RPMI8226 (cell line): ENCODE data around the gene EMILIN1.

ENCODE experiments used
- DNase-seq: peaks from one replicate; pipeline ENCODE4 v3.0.0-alpha.2; 2015

Gene EMILIN1

DNA sequence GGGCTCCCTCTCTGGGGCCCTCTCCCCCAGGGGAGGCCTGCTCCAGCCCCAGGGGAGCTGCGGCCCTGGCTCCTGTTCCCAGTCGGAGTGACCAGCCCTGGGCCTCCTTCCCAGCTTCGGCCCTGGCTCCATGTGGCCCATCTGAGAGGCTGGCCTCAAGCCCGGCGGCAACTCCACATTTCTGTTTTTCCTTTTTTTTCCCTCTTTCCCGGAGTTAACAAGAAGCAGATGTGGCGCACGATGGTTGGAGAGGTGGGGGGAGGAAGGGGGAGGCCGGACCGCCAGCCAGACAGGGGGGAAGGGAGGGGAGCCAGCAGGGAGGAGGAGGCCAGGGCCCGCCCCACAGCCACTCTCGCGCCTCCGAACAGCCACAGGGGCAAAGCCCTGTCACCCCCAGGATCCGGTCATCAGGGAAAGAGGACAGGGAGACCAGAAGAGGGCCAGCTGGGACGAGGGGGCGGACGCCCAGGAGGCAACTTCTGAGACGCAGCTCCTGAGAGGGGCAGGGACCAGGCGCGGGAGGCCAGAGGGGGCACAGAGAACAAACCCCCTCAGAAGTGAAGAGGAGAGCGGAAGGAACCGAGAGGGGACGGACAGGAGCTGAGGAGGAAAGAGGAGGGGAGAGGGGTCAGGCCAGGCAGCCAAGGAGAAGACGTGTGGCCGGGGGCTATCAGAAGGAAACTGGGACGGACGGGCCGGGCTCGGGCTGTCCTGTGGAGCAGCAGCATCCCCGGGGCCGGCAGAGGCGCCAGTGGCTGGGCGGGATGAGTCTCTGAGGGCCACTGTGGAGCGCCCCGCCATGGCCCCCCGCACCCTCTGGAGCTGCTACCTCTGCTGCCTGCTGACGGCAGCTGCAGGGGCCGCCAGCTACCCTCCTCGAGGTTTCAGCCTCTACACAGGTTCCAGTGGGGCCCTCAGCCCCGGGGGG, at the start of gene EMILIN1:
EMILIN1 (plus strand) TSS at position 349 of the 928 bp plus-strand sequence; CDS start at position 800, 451 bp downstream.
- DNase-seq, result no peak

GRCh38 chr2:27029051-27029450, 49.4 kb upstream of the EMILIN1 start:
- no peak for DNase-seq

DNA sequence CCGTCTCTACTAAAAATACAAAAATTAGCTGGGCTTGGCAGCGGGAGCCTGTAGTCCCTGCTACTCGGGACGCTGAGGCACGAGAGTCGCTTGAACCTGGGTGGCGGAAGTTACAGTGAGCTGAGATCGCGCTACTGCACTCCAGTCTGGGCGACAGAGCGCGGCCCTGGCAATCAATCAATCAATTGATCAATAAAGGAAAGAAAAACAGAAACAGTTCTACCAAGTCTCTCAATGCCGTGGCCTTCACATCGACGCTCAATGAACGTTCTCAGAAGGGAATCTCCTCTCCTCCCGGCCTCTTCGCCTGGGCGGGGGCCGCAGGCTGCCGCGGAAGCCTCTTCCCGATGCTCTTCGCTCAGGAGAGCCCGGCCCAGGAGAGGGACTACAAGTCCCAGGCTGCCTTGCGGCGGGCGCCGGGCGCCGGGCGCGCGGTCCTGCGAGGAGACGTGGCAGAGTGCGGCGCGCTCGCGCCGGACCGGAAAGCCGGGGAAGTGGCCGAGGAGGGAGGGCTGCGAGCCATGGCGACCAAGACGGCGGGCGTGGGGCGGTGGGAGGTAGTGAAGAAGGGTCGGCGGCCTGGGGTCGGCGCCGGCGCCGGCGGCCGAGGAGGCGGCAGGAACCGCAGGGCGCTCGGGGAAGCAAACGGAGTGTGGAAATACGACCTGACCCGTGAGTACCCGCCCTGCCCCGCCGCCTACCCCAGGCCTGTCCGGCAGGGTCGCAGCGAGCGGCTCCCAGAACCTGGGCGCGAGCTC, 45.7 kb upstream of the EMILIN1 start, which contains the start of gene TMEM214:
TMEM214 (plus strand) TSS at position 471 of the 758 bp plus-strand sequence; CDS start at position 522, 51 bp downstream.
- peak; percentile 90 for DNase-seq

DNA sequence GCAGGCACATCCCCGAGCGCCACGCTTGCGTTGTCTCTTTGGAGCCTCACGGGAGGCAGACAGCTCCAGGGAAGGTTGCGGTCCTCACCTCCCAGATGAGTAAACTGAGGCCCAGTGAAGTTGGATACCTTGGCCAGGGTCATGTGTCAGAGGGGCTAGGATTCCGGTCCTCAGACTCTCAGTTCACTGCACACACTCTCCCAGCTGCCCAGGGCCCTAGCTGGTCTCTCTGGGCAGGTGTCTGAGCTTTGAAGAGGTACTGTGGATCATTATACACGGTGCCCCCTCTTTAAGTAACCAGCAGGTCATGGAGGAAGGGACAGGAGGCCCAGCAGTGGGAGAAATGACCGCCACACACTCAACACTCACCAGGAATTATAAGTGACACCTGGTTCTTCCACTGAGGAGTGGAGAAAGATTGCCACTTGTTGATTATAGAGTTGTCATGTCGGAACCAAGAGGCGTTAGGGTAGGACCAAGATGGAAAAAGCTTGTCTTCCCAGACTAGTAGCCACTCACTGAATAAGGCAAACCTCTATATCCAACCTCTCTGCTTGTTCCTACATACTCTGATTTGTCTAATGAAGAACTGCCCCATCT, 45.1 kb upstream of the EMILIN1 start:
- DNase-seq, result no peak

DNA sequence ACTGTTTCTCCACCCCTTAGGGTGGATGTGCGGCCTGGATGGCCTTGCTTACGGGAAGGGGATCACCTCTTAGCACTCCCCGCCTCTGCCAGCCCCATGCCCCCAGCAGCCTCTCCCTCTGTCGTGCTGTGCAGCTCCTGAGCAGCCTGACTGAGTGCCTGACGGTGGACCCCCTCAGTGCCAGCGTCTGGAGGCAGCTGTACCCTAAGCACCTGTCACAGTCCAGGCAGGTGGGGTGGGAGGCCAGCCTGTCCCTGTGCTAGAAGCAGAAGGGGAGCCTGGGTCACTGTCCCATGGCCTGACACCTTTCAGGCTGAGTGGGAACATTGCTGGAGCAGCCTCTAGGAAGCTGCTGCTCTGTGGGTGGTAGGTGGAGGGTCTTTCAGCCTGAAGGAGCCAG, 40.4 kb upstream of the EMILIN1 start:
- no peak for DNase-seq

- DNase-seq, result no peak
Observed at GRCh38 chr2:27038631-27039339, 39.6 kb upstream of the EMILIN1 start.

GRCh38 chr2:27039426-27039825, 39.0 kb upstream of the EMILIN1 start:
- DNase-seq, result no peak

GRCh38 chr2:27039871-27040270, 38.5 kb upstream of the EMILIN1 start:
- no peak for DNase-seq

- DNase-seq, result no peak
Observed at GRCh38 chr2:27040282-27040681, 38.1 kb upstream of the EMILIN1 start.

DNA sequence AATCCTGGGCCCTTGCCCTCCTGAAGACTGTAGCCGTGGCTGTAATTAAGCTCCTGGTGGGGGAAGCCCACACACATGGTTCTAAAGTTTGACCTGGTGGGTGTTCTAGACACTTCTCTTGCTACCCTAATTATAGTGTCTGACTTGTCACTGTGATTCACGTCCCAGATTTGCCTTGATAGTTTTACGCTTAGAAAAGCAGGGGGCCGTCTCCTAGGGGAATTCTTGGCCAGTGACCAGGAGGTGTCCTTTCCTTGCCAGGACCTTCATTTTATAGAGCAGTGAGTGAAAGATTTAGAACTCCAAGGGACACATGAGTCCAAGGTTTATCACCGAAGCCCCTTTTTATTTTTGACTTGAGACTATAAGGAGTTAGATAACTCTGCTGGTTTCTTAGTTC, 36.7 kb upstream of the EMILIN1 start:
- DNase-seq, result no peak

DNA sequence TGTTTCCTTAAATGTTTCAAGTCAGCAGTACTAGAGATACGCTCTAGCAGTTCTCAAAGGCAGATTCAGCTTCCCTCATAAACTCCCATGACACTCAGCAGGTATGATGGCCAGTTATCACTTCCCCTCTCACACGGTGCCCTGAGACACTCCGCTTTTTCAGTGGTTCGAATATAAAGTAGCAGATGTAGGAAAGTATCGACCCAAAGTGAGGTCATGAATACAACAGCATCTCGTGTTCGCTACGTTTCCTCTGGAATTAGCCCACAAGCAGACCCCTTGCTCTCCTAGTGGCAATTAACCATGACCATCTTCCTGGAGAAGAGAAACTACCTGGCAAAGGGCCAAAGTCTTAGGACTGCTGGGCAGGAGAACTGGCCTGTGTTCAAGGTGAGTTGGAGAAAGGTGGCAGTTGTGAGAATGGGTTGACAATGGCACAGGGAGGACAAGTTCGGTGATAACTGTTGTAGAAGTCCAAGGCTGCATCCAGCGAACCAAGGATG, 36.2 kb upstream of the EMILIN1 start:
- no peak for DNase-seq

- no peak for DNase-seq
Observed at GRCh38 chr2:27042985-27043634, 35.3 kb upstream of the EMILIN1 start.

DNA sequence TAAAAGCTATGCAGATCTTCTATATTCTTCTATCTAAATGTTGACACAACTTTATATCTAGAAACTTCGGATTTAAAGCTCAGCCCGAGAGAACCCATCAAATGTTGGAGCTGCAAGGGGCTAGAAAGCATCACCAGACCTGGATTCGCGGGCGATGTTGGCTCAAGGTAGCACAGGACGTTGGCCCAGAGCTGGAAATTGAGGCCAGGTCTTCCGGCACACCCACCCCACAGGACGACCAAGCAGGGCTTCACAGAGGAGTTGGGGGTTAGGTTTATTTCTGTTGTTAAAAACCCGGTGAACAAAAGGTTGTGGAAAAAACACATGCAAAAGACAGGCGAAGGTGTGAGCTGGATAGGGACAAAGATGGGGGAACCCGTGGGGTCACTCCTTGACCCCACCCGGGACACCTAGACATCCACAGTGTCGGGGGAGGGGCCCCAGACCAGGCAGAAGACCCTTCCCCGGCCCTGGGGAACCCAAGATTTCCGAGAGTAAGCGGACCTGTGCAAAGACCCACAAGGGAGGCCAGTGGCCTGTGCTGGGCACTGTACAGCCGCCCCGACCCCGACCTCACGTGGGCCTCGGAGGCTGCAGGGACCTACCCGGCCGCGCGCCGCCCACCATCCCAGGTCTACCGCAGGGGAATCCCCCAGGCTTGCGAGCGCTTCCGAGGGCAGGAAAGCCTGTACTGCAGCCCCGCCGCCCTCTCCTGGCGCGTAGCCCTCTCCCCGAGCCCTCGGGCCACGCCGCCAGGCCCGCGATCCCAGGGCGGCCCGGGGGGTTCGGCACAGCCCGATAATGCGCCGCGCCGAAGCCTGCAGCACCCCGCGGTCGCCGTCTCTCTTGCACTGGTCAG, 28.8 kb upstream of the EMILIN1 start:
- no peak for DNase-seq

GRCh38 chr2:27050281-27050995, 28.0 kb upstream of the EMILIN1 start:
- DNase-seq, result peak; percentile 93

DNA sequence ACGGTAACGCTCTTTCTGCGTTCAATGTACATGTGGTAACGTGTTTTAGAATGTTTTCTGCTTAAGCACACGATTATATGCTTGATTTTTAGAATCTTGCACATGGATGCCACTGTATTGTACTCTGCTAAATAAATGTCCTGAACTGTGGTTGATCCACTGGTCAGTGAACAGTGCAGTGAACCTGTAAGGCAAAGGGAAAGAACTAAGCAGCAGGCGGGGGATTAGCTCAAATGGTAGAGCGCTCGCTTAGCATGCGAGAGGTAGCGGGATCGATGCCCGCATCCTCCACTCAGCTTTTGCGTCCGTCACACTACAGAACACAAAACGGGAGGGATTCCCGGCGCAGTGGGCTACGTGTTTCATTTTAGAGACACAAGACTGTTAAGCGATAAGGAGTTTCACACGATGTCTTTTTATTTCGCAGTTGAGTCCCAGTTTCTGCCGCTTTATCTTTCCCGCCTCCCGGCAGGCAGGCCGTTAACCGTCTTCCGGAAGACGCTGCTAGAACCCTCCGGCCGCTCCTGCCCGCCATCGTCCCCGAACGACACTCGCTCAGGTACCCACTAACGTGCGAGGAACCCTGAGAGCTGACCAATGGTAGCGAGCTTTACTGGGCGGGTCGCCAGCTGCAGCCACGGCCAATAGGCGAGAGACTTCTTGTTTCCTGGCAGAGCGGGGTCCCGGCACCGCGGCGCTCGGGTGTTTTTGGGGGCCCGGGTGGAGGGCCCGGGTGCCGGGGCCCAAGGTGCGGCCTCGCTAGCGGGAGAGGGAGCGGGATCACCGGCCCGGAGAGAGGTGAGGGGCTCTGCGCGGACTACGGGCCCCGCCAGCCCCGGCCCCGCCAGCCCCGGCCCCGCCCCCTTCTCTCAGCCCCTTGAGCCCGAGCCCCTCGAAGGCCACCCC, 27.2 kb upstream of the EMILIN1 start, which contains the start of gene AGBL5:
AGBL5 (plus strand) TSS at position 673 of the 906 bp plus-strand sequence. CDS start 1,291 bp downstream, outside the sequence.
- peak; percentile 95 for DNase-seq

DNA sequence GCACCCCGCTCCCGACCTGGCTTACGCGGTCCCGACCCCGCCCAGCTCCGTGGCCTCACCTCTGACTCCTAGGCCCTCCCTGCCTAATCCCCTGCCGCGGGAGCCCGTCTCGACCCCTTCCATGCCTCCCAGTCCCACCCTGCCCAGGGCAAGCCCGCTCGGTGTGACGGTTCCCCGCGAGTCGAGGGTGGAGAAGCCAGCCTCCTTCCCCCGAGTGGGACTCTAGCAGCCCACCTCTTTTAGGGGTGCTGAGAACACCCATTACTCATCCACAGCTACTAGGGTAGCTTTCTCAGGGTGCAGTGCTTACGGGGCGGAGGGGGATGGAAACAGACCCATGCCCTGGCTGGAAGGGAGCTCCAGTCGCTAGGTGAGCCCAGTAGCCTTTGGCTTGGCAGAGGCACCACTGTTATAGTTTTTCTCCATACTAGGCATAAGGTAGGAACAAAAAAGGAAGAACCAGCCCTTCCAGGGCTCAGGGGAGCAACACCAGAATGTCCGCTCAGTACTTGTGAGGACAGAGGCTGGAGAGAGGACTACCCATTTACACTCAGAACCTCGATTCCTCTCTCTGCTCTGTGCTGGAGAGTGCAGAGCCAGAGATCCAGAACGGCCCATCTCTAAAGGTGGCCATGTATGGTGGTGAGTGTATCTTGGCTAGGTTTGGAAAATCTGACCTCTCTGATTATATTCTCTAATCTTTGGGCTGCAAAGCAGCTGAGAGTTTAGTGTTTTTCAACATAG, 26.3 kb upstream of the EMILIN1 start:
- DNase-seq, result no peak

GRCh38 chr2:27053321-27053720, 25.1 kb upstream of the EMILIN1 start:
- DNase-seq, result no peak

- DNase-seq, result no peak
Observed at GRCh38 chr2:27053776-27054175, 24.6 kb upstream of the EMILIN1 start.
